Fibroblast of lung (primary cell): ENCODE results near the gene FMNL2. TPM values are rescaled to one million over a fixed set of nuclear protein-coding genes. Genes with fewer than 3 reads are reported as not detected.

Experiments
- DNase-seq, 2 donors: peaks; one replicate each; pipeline versions ENCODE4 v3.0.0 to v3.0.0-alpha.2; 2010; ENCODE audit warnings: low read depth in 2 of 2
- H2AFZ ChIP-seq: 2 replicates; pipeline ENCODE4 v1.5.1; 2012; ENCODE audit warnings: low read length, control low read depth, inconsistent platforms
- H3K27ac ChIP-seq: 2 replicates; pipeline ENCODE4 v1.5.1; 2011; ENCODE audit warnings: low read length, control low read depth; ENCODE audit not compliant: insufficient read depth
- H3K27me3 ChIP-seq: 2 replicates; pipeline ENCODE4 v1.5.1; 2011; ENCODE audit warnings: mild to moderate bottlenecking, low read length; ENCODE audit not compliant: control insufficient read depth, insufficient read depth
- H3K36me3 ChIP-seq: 2 replicates; pipeline ENCODE4 v1.5.1; 2011; ENCODE audit warnings: low read length; ENCODE audit not compliant: control insufficient read depth, insufficient read depth
- H3K4me1 ChIP-seq: 2 replicates; pipeline ENCODE4 v1.5.1; 2011; ENCODE audit warnings: low read length; ENCODE audit not compliant: control insufficient read depth, insufficient read depth; ENCODE audit errors: extremely low read depth
- H3K4me2 ChIP-seq: 2 replicates; pipeline ENCODE4 v1.5.1; 2011; ENCODE audit warnings: low read length, control low read depth; ENCODE audit not compliant: insufficient read depth; ENCODE audit errors: extremely low read depth
- H3K4me3 ChIP-seq, 4 experiments: fragments of 200-600 bp in 1 of 4; sonication (generic) in 1 of 4; replicated peaks in 1 of 4; 2 replicates each; pipeline ENCODE4 v1.5.1; 2011 to 2016; ENCODE audit warnings: low read length in 4 of 4, low read depth in 3 of 4, mild to moderate bottlenecking in 3 of 4, control low read depth in 2 of 4, inconsistent platforms in 1 of 4, mixed read lengths in 1 of 4; ENCODE audit not compliant: insufficient read depth in 1 of 4; ENCODE audit errors: control extremely low read depth in 1 of 4
- H3K79me2 ChIP-seq: 2 replicates; pipeline ENCODE4 v1.5.1; 2012; ENCODE audit warnings: mild to moderate bottlenecking, low read length, inconsistent platforms; ENCODE audit not compliant: control insufficient read depth, insufficient read depth
- H3K9ac ChIP-seq: 2 replicates; pipeline ENCODE4 v1.5.1; 2011; ENCODE audit warnings: mild to moderate bottlenecking, low read length, control low read depth; ENCODE audit not compliant: insufficient read depth
- H3K9me3 ChIP-seq: 2 replicates; pipeline ENCODE4 v1.5.1; 2012; ENCODE audit warnings: low read depth, low read length; ENCODE audit not compliant: control insufficient read depth, insufficient read depth
- H4K20me1 ChIP-seq: 2 replicates; pipeline ENCODE4 v1.5.1; 2011; ENCODE audit warnings: low read length; ENCODE audit not compliant: control insufficient read depth, insufficient read depth; ENCODE audit errors: extremely low read depth
- EZH2 ChIP-seq: IDR thresholded peaks from 2 replicates; pipeline ENCODE4 v1.5.1; 2012; ENCODE audit warnings: low read length, control low read depth, mild to moderate bottlenecking; ENCODE audit errors: missing control alignments
- polyA plus RNA-seq, 2 donors: library from polyadenylated mRNA; depleted of rRNA in 1 of 2; stranded (reverse) in 1 of 2; unstranded in 1 of 2; fragments of >200 nt; gene quantifications; 2 replicates each; pipeline ENCODE4 v1.2.1, GENCODE V29; 2011 to 2012; ENCODE audit warnings: missing spikeins in 1 of 2
- total RNA-seq: library from RNA; depleted of rRNA; stranded (reverse); fragments of >200 nt; gene quantifications from 2 replicates; pipeline ENCODE4 v1.2.1, GENCODE V29; 2014
- TF ChIP-seq, protein P1 (sequence below), 2 donors: IDR thresholded peaks in 1 of 2; conservative IDR thresholded peaks in 1 of 2; 1 replicate in 1 of 2; 2 replicates in 1 of 2; pipeline ENCODE4 v1.5.1; 2011 to 2012; ENCODE audit warnings: low read length in 2 of 2, control low read depth in 1 of 2, inconsistent platforms in 1 of 2, low read depth in 1 of 2, mild to moderate bottlenecking in 1 of 2

FMNL2 gene
- total and polyA plus RNA-seq, 2 donors (not counting 1 experiment from before 2014, with no cell fraction given) = 12.0 to 30.2 TPM

DNA sequence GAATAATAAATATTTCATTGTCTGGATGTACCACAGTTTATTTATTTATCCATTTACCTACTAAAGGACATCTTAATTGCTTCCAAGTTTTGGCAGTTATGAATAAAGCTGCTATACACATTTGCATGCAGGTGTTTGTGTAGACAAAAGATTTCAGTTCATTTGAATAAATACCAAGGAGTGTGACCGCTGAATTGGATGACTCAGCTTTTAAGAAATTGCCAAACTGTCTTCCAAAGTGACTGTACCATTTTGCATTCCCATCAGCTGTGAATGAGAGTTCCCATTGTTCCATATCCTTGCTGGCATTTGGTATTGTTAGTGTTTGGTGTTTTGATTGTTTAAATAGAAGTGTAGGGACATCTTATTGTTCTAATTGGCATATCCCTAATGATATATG is 36.2 kb upstream of the FMNL2 start:
- Histone ChIP-seq H3K9ac (no peak overlapping the region), H3K27ac (no peak overlapping the region), H3K4me3 (no peak overlapping the region), H3K79me2 (no peaks in the 10 kb centered on the region), H3K4me2 (no peak overlapping the region), H3K36me3 (no peaks in the 10 kb centered on the region), H3K27me3 (no peaks in the 10 kb centered on the region), H3K9me3 (no peaks in the 10 kb centered on the region), H2AFZ (no peak overlapping the region), H3K4me1 (no peaks in the 10 kb centered on the region), H4K20me1 (no peaks in the 10 kb centered on the region)
- TF ChIP-seq, protein P1, sequence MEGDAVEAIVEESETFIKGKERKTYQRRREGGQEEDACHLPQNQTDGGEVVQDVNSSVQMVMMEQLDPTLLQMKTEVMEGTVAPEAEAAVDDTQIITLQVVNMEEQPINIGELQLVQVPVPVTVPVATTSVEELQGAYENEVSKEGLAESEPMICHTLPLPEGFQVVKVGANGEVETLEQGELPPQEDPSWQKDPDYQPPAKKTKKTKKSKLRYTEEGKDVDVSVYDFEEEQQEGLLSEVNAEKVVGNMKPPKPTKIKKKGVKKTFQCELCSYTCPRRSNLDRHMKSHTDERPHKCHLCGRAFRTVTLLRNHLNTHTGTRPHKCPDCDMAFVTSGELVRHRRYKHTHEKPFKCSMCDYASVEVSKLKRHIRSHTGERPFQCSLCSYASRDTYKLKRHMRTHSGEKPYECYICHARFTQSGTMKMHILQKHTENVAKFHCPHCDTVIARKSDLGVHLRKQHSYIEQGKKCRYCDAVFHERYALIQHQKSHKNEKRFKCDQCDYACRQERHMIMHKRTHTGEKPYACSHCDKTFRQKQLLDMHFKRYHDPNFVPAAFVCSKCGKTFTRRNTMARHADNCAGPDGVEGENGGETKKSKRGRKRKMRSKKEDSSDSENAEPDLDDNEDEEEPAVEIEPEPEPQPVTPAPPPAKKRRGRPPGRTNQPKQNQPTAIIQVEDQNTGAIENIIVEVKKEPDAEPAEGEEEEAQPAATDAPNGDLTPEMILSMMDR (conservative IDR thresholded peaks at IDR 0.05 in 1 of 2, IDR thresholded peaks at IDR 0.05 in 1 of 2; ENCODE audit: low read depth in 1 of 2, low read length in 2 of 2) = no peak
- TF ChIP-seq EZH2 = no peak
- DNase-seq = peak in 1 of 2 donors; percentile 75

DNA sequence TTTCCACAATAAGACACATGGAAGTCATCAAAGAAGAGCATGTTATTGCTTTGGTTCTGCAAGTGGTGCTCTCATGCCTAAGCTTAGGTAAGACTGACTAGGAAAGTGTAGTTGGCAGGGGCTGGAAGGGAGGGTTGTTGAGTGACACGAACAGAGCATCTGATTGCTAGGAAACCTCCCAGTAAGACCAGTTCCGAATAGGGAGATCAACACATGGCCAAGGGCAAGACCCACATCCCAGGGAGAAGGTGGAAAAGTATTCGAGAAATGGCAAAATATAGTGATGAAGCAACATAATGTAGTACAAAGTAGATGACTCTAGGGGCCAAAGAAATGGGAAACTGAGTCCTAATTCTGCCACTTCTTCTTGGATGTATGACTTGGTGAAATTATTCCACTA is 33.8 kb upstream of the FMNL2 start:
- DNase-seq = no peak
- no peak overlapping the region for H3K4me2 ChIP-seq
- TF ChIP-seq, protein P1 (conservative IDR thresholded peaks at IDR 0.05 in 1 of 2, IDR thresholded peaks at IDR 0.05 in 1 of 2; ENCODE audit: low read depth in 1 of 2, low read length in 2 of 2) = no peak
- TF ChIP-seq EZH2 = no peak
- no peaks in the 10 kb centered on the region for H3K36me3 ChIP-seq
- no peaks in the 10 kb centered on the region for H3K4me1 ChIP-seq
- no peak overlapping the region for H3K27ac ChIP-seq
- H2AFZ ChIP-seq = no peak overlapping the region
- no peaks in the 10 kb centered on the region for H3K79me2 ChIP-seq
- H3K27me3 ChIP-seq = no peaks in the 10 kb centered on the region
- no peak overlapping the region for H3K9ac ChIP-seq
- no peak overlapping the region for H3K4me3 ChIP-seq
- no peaks in the 10 kb centered on the region for H3K9me3 ChIP-seq
- H4K20me1 ChIP-seq = no peaks in the 10 kb centered on the region

DNA sequence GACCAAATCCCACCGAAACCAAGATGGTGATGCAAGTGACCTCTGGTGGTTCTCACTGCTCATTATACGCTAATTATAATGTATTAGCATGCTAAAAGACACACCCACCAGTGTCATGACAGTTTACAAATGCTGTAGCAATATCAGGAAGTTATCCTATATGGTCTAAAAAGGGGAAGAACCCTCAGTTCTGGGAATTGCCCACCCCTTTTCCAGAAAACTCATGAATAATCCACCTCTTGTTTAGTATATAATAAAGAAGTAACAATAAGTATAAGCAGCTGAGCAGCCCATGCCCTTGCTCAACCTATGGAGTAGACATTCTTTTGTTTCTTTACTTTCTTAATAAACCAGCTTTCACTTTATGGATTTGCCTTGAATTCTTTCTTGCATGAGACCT is 31.0 kb upstream of the FMNL2 start:
- TF ChIP-seq, protein P1 (conservative IDR thresholded peaks at IDR 0.05 in 1 of 2, IDR thresholded peaks at IDR 0.05 in 1 of 2; ENCODE audit: low read depth in 1 of 2, low read length in 2 of 2) = no peak
- TF ChIP-seq EZH2 = no peak
- no peak overlapping the region for H3K4me2 ChIP-seq

More for the DNA sequence above, 31.0 kb upstream of the FMNL2 start:
- no peaks in the 10 kb centered on the region for H4K20me1 ChIP-seq
- H3K27ac ChIP-seq = no peak overlapping the region
- no peaks in the 10 kb centered on the region for H3K27me3 ChIP-seq
- no peak for DNase-seq
- no peak overlapping the region for H2AFZ ChIP-seq
- no peaks in the 10 kb centered on the region for H3K36me3 ChIP-seq
- no peak overlapping the region for H3K9ac ChIP-seq
- no peaks in the 10 kb centered on the region for H3K4me1 ChIP-seq
- no peaks in the 10 kb centered on the region for H3K79me2 ChIP-seq
- no peaks in the 10 kb centered on the region for H3K9me3 ChIP-seq
- H3K4me3 ChIP-seq = no peak overlapping the region
